ENCODE data around the gene RGS10.

The RGS10 gene

GRCh38 chr10:119539359-119539825, 3.1 kb downstream of the RGS10 start:
- H3K36me3 ChIP-seq (ENCODE audit: low read depth) = no peaks in the 10 kb centered on the region
- H3K27me3 ChIP-seq (ENCODE audit: insufficient read depth, poor library complexity, severe bottlenecking) = no peaks in the 10 kb centered on the region
- no peak for DNase-seq (ENCODE audit: low spot score)
- H3K4me1 ChIP-seq (ENCODE audit: insufficient read depth, poor library complexity, severe bottlenecking) = peaks cover 10% of the 10 kb centered on the region
- no peak for ATAC-seq (ENCODE audit: low read depth)
- no peaks in the 10 kb centered on the region for H3K9me3 ChIP-seq (ENCODE audit: severe bottlenecking)
- H3K4me3 ChIP-seq (ENCODE audit: severe bottlenecking) = no peak overlapping the region
- H3K27ac ChIP-seq (ENCODE audit: poor library complexity, severe bottlenecking) = no peak overlapping the region
- no peak for TF ChIP-seq CTCF (IDR thresholded peaks at IDR 0.05; ENCODE audit: poor library complexity, severe bottlenecking)

- TF ChIP-seq CTCF (IDR thresholded peaks at IDR 0.05; ENCODE audit: poor library complexity, severe bottlenecking) = no peak
- ATAC-seq (ENCODE audit: low read depth) (no peak), DNase-seq (ENCODE audit: low spot score) (no peak)
- Histone ChIP-seq H3K36me3 (ENCODE audit: low read depth) (no peaks in the 10 kb centered on the region), H3K27me3 (ENCODE audit: insufficient read depth, poor library complexity, severe bottlenecking) (no peaks in the 10 kb centered on the region), H3K27ac (ENCODE audit: poor library complexity, severe bottlenecking) (no peak overlapping the region), H3K4me1 (ENCODE audit: insufficient read depth, poor library complexity, severe bottlenecking) (peaks cover 10% of the 10 kb centered on the region), H3K4me3 (ENCODE audit: severe bottlenecking) (no peak overlapping the region), H3K9me3 (ENCODE audit: severe bottlenecking) (no peaks in the 10 kb centered on the region)
These were observed 3.7 kb downstream of the RGS10 start for GRCh38 chr10:119538632-119539358.

GRCh38 chr10:119537953-119538630, 4.4 kb downstream of the RGS10 start:
- no peaks in the 10 kb centered on the region for H3K36me3 ChIP-seq (ENCODE audit: low read depth)
- no peaks in the 10 kb centered on the region for H3K27me3 ChIP-seq (ENCODE audit: insufficient read depth, poor library complexity, severe bottlenecking)
- DNase-seq (ENCODE audit: low spot score) (no peak), ATAC-seq (ENCODE audit: low read depth) (no peak)
- no peak overlapping the region for H3K27ac ChIP-seq (ENCODE audit: poor library complexity, severe bottlenecking)
- H3K4me1 ChIP-seq (ENCODE audit: insufficient read depth, poor library complexity, severe bottlenecking) = peaks cover 10% of the 10 kb centered on the region
- H3K4me3 ChIP-seq (ENCODE audit: severe bottlenecking) = no peak overlapping the region
- TF ChIP-seq CTCF (IDR thresholded peaks at IDR 0.05; ENCODE audit: poor library complexity, severe bottlenecking) = no peak
- no peaks in the 10 kb centered on the region for H3K9me3 ChIP-seq (ENCODE audit: severe bottlenecking)

GRCh38 chr10:119536508-119537025, 6.0 kb downstream of the RGS10 start:
- TF ChIP-seq CTCF (IDR thresholded peaks at IDR 0.05; ENCODE audit: poor library complexity, severe bottlenecking) = no peak
- H3K9me3 ChIP-seq (ENCODE audit: severe bottlenecking) = no peaks in the 10 kb centered on the region
- no peaks in the 10 kb centered on the region for H3K27me3 ChIP-seq (ENCODE audit: insufficient read depth, poor library complexity, severe bottlenecking)
- H3K36me3 ChIP-seq (ENCODE audit: low read depth) = no peaks in the 10 kb centered on the region
- no peak overlapping the region for H3K4me3 ChIP-seq (ENCODE audit: severe bottlenecking)
- H3K4me1 ChIP-seq (ENCODE audit: insufficient read depth, poor library complexity, severe bottlenecking) = peaks cover 10% of the 10 kb centered on the region
- H3K27ac ChIP-seq (ENCODE audit: poor library complexity, severe bottlenecking) = no peak overlapping the region
- ATAC-seq (ENCODE audit: low read depth) (no peak), DNase-seq (ENCODE audit: low spot score) (no peak)

Measured in RWPE2 (cell line).